ENCODE results near the gene INSL4. TPM values are rescaled to one million over a fixed set of nuclear protein-coding genes. Genes with fewer than 3 reads are reported as not detected.

The INSL4 gene
- total RNA-seq, 1 donor from 2014 or later = not detected

- Mint-ChIP-seq H3K36me3 (ENCODE audit: unreplicated experiment) (no peaks in the 10 kb centered on the region), H3K27me3 (ENCODE audit: unreplicated experiment) (peaks cover 3% of the 10 kb centered on the region), H3K4me1 (ENCODE audit: low read depth, unreplicated experiment) (no peaks in the 10 kb centered on the region), H3K9me3 (ENCODE audit: unreplicated experiment) (no peaks in the 10 kb centered on the region), H3K27ac (ENCODE audit: unreplicated experiment) (no peak overlapping the region), H3K4me3 (ENCODE audit: unreplicated experiment) (no peak overlapping the region)
- DNase-seq = no peak
- TF ChIP-seq CTCF (IDR thresholded peaks at IDR 0.05; ENCODE audit: partially characterized antibody, unreplicated experiment) = no peak
These were observed 43.6 kb downstream of the INSL4 start for GRCh38 chr9:5274770-5275169.

GRCh38 chr9:5278486-5278885 is 47.3 kb downstream of the INSL4 start:
- Mint-ChIP-seq H3K4me1 (ENCODE audit: low read depth, unreplicated experiment) (no peaks in the 10 kb centered on the region), H3K27ac (ENCODE audit: unreplicated experiment) (no peak overlapping the region), H3K4me3 (ENCODE audit: unreplicated experiment) (no peak overlapping the region), H3K36me3 (ENCODE audit: unreplicated experiment) (no peaks in the 10 kb centered on the region), H3K9me3 (ENCODE audit: unreplicated experiment) (no peaks in the 10 kb centered on the region), H3K27me3 (ENCODE audit: unreplicated experiment) (peaks cover 4% of the 10 kb centered on the region)
- no peak for TF ChIP-seq CTCF (IDR thresholded peaks at IDR 0.05; ENCODE audit: partially characterized antibody, unreplicated experiment)
- DNase-seq = no peak

Other genes starting within 250 kb of the INSL4 start
- gene JAK2, start 246.1 kb upstream of the INSL4 start, total RNA-seq (ENCODE audit: unreplicated experiment) = 5.8 TPM
- not detected for gene INSL6, start 45.8 kb upstream of the INSL4 start, total RNA-seq (ENCODE audit: unreplicated experiment)
- not detected for gene RLN2, start 73.3 kb downstream of the INSL4 start, total RNA-seq (ENCODE audit: unreplicated experiment)
- not detected for gene RLN1, start 108.5 kb downstream of the INSL4 start, total RNA-seq (ENCODE audit: unreplicated experiment)
- 16.3 TPM for gene PLGRKT, start 206.5 kb downstream of the INSL4 start, total RNA-seq (ENCODE audit: unreplicated experiment)
- gene CD274, start 219.1 kb downstream of the INSL4 start, total RNA-seq (ENCODE audit: unreplicated experiment) = not detected

Data from glutamatergic neuron (in vitro differentiated cells).